ENCODE measurements around the gene IL11RA. TPM values are rescaled to one million over a fixed set of nuclear protein-coding genes. Genes with fewer than 3 reads are reported as not detected.
"Not testable (repeated sequence)": the region's sequence is repeated elsewhere in the genome, so short reads cannot be mapped to it uniquely, and the experiment has no call there.

IL11RA gene
- total RNA-seq, 1 donor from 2014 or later, result 0.79 TPM

- DNase-seq (ENCODE audit: low read depth), result no peak
- H3K27me3 ChIP-seq (ENCODE audit: control insufficient read depth, insufficient read depth, low read length), result peaks cover 3% of the 10 kb centered on the region
- no peak overlapping the region for H3K4me3 ChIP-seq (ENCODE audit: low read depth, low read length)
- FAIRE-seq, result no peak
- peaks cover 4% of the 10 kb centered on the region for H3K36me3 ChIP-seq (ENCODE audit: control insufficient read depth, insufficient read depth, low read length)
- TF ChIP-seq, protein P1, sequence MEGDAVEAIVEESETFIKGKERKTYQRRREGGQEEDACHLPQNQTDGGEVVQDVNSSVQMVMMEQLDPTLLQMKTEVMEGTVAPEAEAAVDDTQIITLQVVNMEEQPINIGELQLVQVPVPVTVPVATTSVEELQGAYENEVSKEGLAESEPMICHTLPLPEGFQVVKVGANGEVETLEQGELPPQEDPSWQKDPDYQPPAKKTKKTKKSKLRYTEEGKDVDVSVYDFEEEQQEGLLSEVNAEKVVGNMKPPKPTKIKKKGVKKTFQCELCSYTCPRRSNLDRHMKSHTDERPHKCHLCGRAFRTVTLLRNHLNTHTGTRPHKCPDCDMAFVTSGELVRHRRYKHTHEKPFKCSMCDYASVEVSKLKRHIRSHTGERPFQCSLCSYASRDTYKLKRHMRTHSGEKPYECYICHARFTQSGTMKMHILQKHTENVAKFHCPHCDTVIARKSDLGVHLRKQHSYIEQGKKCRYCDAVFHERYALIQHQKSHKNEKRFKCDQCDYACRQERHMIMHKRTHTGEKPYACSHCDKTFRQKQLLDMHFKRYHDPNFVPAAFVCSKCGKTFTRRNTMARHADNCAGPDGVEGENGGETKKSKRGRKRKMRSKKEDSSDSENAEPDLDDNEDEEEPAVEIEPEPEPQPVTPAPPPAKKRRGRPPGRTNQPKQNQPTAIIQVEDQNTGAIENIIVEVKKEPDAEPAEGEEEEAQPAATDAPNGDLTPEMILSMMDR (IDR thresholded peaks at IDR 0.05; ENCODE audit: insufficient read depth, low read length, severe bottlenecking), result no peak
Measured at GRCh38 chr9:34634551-34635248, 17.3 kb upstream of the IL11RA start.

GRCh38 chr9:34635556-34635955 lies 16.4 kb upstream of the IL11RA start:
- Histone ChIP-seq H3K4me3 (ENCODE audit: low read depth, low read length) (no peak overlapping the region), H3K27me3 (ENCODE audit: control insufficient read depth, insufficient read depth, low read length) (no peaks in the 10 kb centered on the region), H3K36me3 (ENCODE audit: control insufficient read depth, insufficient read depth, low read length) (peaks cover 4% of the 10 kb centered on the region)
- TF ChIP-seq, protein P1 (IDR thresholded peaks at IDR 0.05; ENCODE audit: insufficient read depth, low read length, severe bottlenecking), result no peak
- FAIRE-seq (no peak), DNase-seq (ENCODE audit: low read depth) (no peak)

DNA sequence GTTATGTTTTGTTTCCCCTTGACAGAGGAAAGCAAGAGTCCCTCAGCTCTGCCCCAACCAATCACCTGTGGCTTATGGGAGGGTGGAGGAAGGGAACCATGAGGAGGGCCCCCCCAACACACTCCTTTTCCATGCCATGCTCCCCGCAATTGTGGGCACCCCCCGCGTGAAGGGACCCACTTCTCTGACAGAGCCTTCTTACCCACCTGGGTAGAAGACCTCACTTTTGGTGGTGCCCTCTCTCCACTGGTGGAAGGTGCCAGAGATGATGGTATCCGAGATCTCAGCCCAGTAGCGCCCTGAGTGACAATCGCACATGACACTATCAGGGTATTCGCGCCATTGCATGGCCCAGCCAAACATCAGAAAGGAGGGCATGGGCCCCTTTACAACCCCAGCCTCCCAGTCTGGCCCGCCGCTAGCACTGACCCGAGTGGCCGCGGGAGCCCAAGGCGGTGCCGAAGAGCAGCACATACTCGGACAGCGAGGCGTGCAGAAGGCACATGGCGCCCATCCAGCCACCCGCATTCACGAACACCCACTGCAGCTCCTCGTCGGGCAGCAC lies 15.1 kb upstream of the IL11RA start:
- Histone ChIP-seq H3K36me3 (ENCODE audit: control insufficient read depth, insufficient read depth, low read length) (peaks cover 4% of the 10 kb centered on the region), H3K27me3 (ENCODE audit: control insufficient read depth, insufficient read depth, low read length) (no peaks in the 10 kb centered on the region), H3K4me3 (ENCODE audit: low read depth, low read length) (peak overlapping the region; percentile 82)
- no peak for DNase-seq (ENCODE audit: low read depth)
- no peak for FAIRE-seq
- TF ChIP-seq, protein P1 (IDR thresholded peaks at IDR 0.05; ENCODE audit: insufficient read depth, low read length, severe bottlenecking), result no peak

- peaks cover 4% of the 10 kb centered on the region for H3K36me3 ChIP-seq (ENCODE audit: control insufficient read depth, insufficient read depth, low read length)
- H3K27me3 ChIP-seq (ENCODE audit: control insufficient read depth, insufficient read depth, low read length), result no peaks in the 10 kb centered on the region
- TF ChIP-seq, protein P1 (IDR thresholded peaks at IDR 0.05; ENCODE audit: insufficient read depth, low read length, severe bottlenecking), result no peak
- FAIRE-seq (no peak), DNase-seq (ENCODE audit: low read depth) (peak; percentile 69)
- peak within 1 kb of the TSS; percentile 82 for H3K4me3 ChIP-seq (ENCODE audit: low read depth, low read length)
Measured at GRCh38 chr9:34637356-34638137, 14.4 kb upstream of the IL11RA start, which contains the start of gene SIGMAR1. Gene SIGMAR1, minus strand, starts transcription at chr9:34637787. Its CDS starts 90 bp downstream, at chr9:34637697.

- TF ChIP-seq, protein P1 (IDR thresholded peaks at IDR 0.05; ENCODE audit: insufficient read depth, low read length, severe bottlenecking), result no peak
- Histone ChIP-seq H3K27me3 (ENCODE audit: control insufficient read depth, insufficient read depth, low read length) (no peaks in the 10 kb centered on the region), H3K4me3 (ENCODE audit: low read depth, low read length) (peak overlapping the region; percentile 82), H3K36me3 (ENCODE audit: control insufficient read depth, insufficient read depth, low read length) (peaks cover 4% of the 10 kb centered on the region)
- DNase-seq (ENCODE audit: low read depth), result no peak
- FAIRE-seq, result no peak
Measured at GRCh38 chr9:34638138-34638445, 13.9 kb upstream of the IL11RA start.

DNA sequence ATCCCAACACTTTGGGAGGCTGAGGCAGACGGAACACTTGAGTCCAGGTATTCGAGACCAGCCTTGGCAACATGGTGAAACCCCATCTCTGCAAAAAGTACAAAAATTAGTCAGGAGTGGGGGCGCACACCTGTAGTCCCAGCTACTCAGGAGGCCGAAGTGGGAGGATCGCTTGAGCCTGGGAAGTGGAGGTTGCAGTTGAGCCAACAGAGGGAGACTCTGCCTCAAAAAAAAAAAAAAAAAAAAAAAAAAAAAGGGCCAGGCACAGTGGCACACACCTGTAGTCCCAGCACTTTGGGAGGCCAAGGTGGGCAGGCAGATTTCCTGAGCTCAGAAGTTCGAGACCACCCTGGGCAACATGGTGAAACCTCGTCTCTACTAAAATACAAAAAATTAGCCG lies 12.7 kb upstream of the IL11RA start:
- not testable (repeated sequence) for FAIRE-seq

More for the DNA sequence above, 12.7 kb upstream of the IL11RA start:
- not testable (repeated sequence) for DNase-seq (ENCODE audit: low read depth); H3K36me3 ChIP-seq (ENCODE audit: control insufficient read depth, insufficient read depth, low read length); H3K4me3 ChIP-seq (ENCODE audit: low read depth, low read length); H3K27me3 ChIP-seq (ENCODE audit: control insufficient read depth, insufficient read depth, low read length)
